HG03432 (cell line): ENCODE results near the gene SNAP29.
"Not testable (repeated sequence)": the region's sequence is repeated elsewhere in the genome, so short reads cannot be mapped to it uniquely, and the experiment has no call there.

Experiments
- ATAC-seq: cut with Tn5 transposase; IDR thresholded peaks from one replicate; pipeline ENCODE4 v1.9.1; 2021; ENCODE audit warnings: mild to moderate bottlenecking, moderate library complexity; ENCODE audit not compliant: unreplicated experiment

The SNAP29 gene

GRCh38 chr22:20858615-20859416, at the start of gene SNAP29, which contains the start of gene PI4KA:
Gene SNAP29 (plus strand): TSS chr22:20859007. CDS start chr22:20859111, 104 bp downstream.
Gene PI4KA (minus strand): TSS chr22:20858811. CDS start chr22:20858725, 86 bp downstream.
- ATAC-seq: peak; percentile 88

- no peak for ATAC-seq
These were observed 49.1 kb upstream of the SNAP29 start for GRCh38 chr22:20809538-20810185.

- no peak for ATAC-seq
These were observed 48.2 kb upstream of the SNAP29 start for GRCh38 chr22:20810645-20811044.

- ATAC-seq: no peak
These were observed 47.6 kb upstream of the SNAP29 start for GRCh38 chr22:20811171-20811570.

- ATAC-seq: no peak
These were observed 46.7 kb upstream of the SNAP29 start for GRCh38 chr22:20811971-20812660.

GRCh38 chr22:20813056-20813455, 45.8 kb upstream of the SNAP29 start:
- no peak for ATAC-seq

GRCh38 chr22:20814221-20814808, 44.5 kb upstream of the SNAP29 start:
- ATAC-seq: no peak

GRCh38 chr22:20815477-20816050, 43.2 kb upstream of the SNAP29 start:
- ATAC-seq: no peak

GRCh38 chr22:20816559-20816958, 42.2 kb upstream of the SNAP29 start:
- no peak for ATAC-seq

- no peak for ATAC-seq
These were observed 40.3 kb upstream of the SNAP29 start for GRCh38 chr22:20818471-20818870.

- ATAC-seq: no peak
These were observed 39.3 kb upstream of the SNAP29 start for GRCh38 chr22:20819471-20819870.

GRCh38 chr22:20821717-20822239, 37.0 kb upstream of the SNAP29 start:
- ATAC-seq: not testable (repeated sequence)

- no peak for ATAC-seq
These were observed 36.6 kb upstream of the SNAP29 start for GRCh38 chr22:20822240-20822639.

- ATAC-seq: no peak
These were observed 35.5 kb upstream of the SNAP29 start for GRCh38 chr22:20823264-20823663.

- ATAC-seq: not testable (repeated sequence)
These were observed 33.6 kb upstream of the SNAP29 start for GRCh38 chr22:20825216-20825615.

GRCh38 chr22:20825624-20826023, 33.2 kb upstream of the SNAP29 start:
- no peak for ATAC-seq

- ATAC-seq: not testable (repeated sequence)
These were observed 32.2 kb upstream of the SNAP29 start for GRCh38 chr22:20826373-20827152.

GRCh38 chr22:20829491-20830134, 29.2 kb upstream of the SNAP29 start:
- no peak for ATAC-seq

- ATAC-seq: no peak
These were observed 25.6 kb upstream of the SNAP29 start for GRCh38 chr22:20833225-20833665.
